B cell (primary cell): ENCODE measurements around the gene DNAJB2.

Experiments used
- EZH2 ChIP-seq: IDR thresholded peaks from 2 replicates; pipeline ENCODE4 v1.6.1; 2012; ENCODE audit warnings: borderline replicate concordance, low read depth, mild to moderate bottlenecking, moderate library complexity, low read length; ENCODE audit not compliant: insufficient read depth, poor library complexity, severe bottlenecking
- TF ChIP-seq, protein P1 (sequence below): fragments of 200-600 bp; IDR thresholded peaks from one replicate; pipeline ENCODE4 v1.8.0; 2022; ENCODE audit warnings: antibody characterized with exemption, mild to moderate bottlenecking

DNA sequence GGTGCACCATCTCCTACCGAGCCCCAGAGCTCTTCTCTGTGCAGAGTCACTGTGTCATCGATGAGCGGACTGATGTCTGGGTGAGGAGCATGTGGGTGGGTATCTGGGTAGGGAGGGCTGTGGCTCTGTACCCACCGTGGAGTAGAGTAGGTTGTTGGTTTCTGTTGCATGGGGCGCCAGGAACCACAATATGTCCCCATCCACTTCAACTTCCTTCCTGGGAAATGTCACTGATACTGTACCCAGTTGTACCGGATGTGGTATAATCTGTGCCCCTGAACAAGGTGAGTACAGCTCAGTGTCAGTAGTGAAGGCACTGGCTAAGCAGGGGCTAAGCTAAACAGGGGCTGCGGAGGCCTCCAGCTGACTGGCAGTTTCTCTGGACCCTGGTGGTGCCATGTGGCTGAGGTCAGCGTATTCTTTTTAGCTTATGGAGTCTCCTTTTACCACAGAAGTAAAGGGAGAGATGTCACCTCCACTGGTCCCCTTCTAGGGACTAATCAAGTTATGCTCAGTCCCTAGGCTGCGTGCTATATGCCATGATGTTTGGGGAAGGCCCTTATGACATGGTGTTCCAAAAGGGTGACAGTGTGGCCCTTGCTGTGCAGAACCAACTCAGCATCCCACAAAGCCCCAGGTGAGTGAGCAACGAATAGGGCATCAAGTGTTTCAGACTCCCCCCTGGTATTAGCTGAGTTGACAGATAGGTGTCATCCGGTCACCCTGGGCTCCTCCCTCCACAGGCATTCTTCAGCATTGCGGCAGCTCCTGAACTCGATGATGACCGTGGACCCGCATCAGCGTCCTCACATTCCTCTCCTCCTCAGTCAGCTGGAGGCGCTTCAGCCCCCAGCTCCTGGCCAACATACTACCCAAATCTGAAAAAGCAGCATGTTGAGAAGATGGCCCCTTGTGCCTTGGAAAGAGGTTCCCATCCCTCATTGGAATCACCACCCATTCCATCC lies 31.2 kb upstream of the DNAJB2 start:
- TF ChIP-seq, protein P1, sequence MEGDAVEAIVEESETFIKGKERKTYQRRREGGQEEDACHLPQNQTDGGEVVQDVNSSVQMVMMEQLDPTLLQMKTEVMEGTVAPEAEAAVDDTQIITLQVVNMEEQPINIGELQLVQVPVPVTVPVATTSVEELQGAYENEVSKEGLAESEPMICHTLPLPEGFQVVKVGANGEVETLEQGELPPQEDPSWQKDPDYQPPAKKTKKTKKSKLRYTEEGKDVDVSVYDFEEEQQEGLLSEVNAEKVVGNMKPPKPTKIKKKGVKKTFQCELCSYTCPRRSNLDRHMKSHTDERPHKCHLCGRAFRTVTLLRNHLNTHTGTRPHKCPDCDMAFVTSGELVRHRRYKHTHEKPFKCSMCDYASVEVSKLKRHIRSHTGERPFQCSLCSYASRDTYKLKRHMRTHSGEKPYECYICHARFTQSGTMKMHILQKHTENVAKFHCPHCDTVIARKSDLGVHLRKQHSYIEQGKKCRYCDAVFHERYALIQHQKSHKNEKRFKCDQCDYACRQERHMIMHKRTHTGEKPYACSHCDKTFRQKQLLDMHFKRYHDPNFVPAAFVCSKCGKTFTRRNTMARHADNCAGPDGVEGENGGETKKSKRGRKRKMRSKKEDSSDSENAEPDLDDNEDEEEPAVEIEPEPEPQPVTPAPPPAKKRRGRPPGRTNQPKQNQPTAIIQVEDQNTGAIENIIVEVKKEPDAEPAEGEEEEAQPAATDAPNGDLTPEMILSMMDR = no peak
- TF ChIP-seq EZH2 = no peak
